ENCODE data around the gene TPP1. TPM values are rescaled to one million over a fixed set of nuclear protein-coding genes. Genes with fewer than 3 reads are reported as not detected.

Gene TPP1
- total and polyA plus RNA-seq, 7 donors: 13.2 to 60.3 (median 47.9) TPM

DNA sequence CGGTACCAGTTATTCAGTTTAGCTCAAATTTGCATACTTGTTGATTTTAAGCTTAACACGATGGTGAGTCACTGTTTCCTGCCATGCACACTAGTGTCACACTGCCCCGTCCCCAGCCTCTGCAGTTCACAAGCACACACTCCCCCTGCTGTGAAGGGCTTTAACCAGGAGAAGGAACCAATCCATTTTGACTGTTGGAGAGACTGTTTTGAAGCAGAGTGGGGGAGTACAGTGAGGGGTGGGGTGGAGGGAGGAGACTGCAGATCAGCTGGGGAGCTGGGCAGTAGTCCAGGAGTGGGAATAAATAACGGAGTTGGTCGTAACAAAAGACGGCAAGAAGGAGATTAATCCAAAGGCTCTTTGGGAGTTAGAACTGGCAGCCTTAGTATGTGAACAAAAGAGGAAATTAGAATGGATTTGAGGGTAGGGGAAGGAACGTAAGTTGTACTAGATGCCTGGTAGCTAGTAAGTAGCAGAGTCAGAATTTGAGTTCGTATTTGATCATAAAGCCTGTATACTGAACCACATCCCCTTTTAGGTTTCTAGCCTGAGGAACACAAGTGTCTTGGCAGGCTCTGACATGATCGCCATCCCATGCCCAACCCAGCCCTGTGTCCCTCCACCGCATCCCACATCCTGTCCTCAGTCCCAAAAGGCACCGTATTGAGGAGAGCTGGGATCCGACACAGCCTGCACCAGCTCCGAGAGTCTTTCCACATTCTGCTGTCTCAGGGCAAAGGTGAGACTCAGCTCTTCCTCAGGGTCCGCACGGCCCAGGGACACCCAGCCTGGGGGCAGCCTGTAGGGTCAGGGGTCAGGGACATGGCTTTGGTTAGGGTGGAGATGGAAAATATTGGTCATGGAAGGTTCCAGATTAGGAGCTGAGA is 862 bp downstream of the TPP1 start:
- Histone ChIP-seq H3K4me3 (peak overlapping the region; percentile 58 to 81 (median 68)), H3K27ac (peak overlapping the region; percentile 85 to 98 (median 86)), H3K9me3 (no peaks in the 10 kb centered on the region), H3K4me1 (peaks cover 0 to 30% (median 27%) of the 10 kb centered on the region in 4 donors), H3K27me3 (no peaks in the 10 kb centered on the region), H3K36me3 (peaks cover 0 to 39% (median 17%) of the 10 kb centered on the region in 4 donors)
- TF ChIP-seq POLR2AphosphoS5 (IDR thresholded peaks at IDR 0.05): peak in 2 of 4 donors; percentile 48 to 77
- no peak for TF ChIP-seq EP300 (IDR thresholded peaks at IDR 0.05)
- TF ChIP-seq, protein P1, sequence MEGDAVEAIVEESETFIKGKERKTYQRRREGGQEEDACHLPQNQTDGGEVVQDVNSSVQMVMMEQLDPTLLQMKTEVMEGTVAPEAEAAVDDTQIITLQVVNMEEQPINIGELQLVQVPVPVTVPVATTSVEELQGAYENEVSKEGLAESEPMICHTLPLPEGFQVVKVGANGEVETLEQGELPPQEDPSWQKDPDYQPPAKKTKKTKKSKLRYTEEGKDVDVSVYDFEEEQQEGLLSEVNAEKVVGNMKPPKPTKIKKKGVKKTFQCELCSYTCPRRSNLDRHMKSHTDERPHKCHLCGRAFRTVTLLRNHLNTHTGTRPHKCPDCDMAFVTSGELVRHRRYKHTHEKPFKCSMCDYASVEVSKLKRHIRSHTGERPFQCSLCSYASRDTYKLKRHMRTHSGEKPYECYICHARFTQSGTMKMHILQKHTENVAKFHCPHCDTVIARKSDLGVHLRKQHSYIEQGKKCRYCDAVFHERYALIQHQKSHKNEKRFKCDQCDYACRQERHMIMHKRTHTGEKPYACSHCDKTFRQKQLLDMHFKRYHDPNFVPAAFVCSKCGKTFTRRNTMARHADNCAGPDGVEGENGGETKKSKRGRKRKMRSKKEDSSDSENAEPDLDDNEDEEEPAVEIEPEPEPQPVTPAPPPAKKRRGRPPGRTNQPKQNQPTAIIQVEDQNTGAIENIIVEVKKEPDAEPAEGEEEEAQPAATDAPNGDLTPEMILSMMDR (IDR thresholded peaks at IDR 0.05): no peak
- peak in 1 of 2 donors; percentile 7 for TF ChIP-seq POLR2A (IDR thresholded peaks at IDR 0.05)
- 7 to 11% methylated on average over 15 of the region's 15 CpGs for WGBS, 2 donors
- peak; percentile 85 for DNase-seq
- intact Hi-C loops (cut with DNase I): loop anchor here (2.0 to 5.0 kb wide), 2 partner anchors 36 to 64 kb away; partner anchors contain the start of genes DCHS1 and MRPL17

DNA sequence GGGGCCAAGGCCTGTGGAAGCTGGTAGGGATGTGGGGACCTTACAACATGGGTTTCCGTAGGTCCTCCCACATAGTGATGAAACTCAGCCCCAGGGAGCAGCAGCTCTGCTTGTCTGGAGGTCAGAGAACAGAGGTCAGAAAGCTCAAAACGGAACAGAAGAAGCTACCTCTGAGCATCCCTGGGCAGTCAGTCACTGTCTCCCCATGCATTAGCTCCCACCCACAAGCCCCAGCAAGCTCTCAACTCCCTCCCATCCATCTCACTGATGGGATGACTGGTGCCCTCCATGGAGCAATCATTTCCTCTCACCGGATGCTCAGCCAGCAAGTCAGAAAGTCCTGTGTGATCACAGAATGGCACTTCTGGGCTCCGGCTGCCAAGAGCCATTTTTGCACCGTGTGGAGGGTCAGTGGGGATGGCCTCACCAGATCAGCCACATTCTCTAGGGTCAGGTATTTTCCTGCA is 1.9 kb downstream of the TPP1 start:
- H3K4me3 ChIP-seq: peak overlapping the region in 3 of 4 donors; percentile 58 to 75 (median 62)
- 87 to 92% methylated on average over 5 of the region's 5 CpGs for WGBS, 2 donors
- H3K4me1 ChIP-seq: peaks cover 0 to 40% (median 34%) of the 10 kb centered on the region in 4 donors
- DNase-seq: peak; percentile 50
- no peaks in the 10 kb centered on the region for H3K27me3 ChIP-seq
- peak overlapping the region in 3 of 4 donors; percentile 85 to 98 (median 85) for H3K27ac ChIP-seq
- H3K9me3 ChIP-seq: no peaks in the 10 kb centered on the region
- peaks cover 0 to 34% (median 17%) of the 10 kb centered on the region in 4 donors for H3K36me3 ChIP-seq
- intact Hi-C loops (cut with DNase I): loop anchor here (5.0 kb wide), 1 partner anchor 65 kb away; the partner anchor contains the start of gene MRPL17
- TF ChIP-seq, protein P1 (IDR thresholded peaks at IDR 0.05): no peak
- TF ChIP-seq EP300 (IDR thresholded peaks at IDR 0.05) (no peak), POLR2A (IDR thresholded peaks at IDR 0.05) (no peak), POLR2AphosphoS5 (IDR thresholded peaks at IDR 0.05) (no peak)

DNA sequence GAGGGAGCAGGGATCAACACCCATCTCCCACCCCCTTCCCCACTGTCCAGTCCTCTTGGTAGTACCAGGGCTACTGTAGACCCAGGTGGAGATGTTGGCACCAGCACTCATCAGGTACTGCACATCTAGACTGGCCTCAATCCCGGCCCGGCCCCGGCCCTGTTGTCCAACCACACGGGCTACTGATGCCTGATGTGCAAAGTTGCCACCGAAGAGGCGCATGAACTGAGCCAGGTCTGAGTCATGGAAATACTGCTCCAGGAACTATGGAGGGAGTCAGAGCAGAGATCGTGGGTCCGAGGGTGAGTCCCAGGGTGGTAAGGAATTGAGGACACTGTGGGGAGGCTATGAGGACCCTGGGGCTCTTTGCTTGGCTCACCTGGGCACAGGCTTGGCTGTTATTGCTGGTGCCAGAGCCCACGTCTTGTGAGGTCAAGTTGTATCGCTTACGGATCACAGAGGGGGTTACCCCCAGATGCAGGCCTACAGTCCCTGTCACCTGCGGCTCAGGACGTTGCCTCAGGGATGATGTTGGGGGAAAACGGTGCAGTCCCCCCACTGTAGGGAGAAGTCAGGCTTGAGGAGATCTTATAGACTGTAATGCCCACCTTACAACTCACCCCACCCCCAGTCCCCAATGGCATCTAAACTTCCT is 2.5 kb downstream of the TPP1 start:
- H3K4me3 ChIP-seq: no peak overlapping the region
- intact Hi-C loops (cut with DNase I): loop anchor here (5.0 kb wide), 1 partner anchor 66 kb away; the partner anchor contains the start of gene MRPL17
- TF ChIP-seq POLR2AphosphoS5 (IDR thresholded peaks at IDR 0.05): no peak
- TF ChIP-seq POLR2A (IDR thresholded peaks at IDR 0.05): no peak
- TF ChIP-seq, protein P1 (IDR thresholded peaks at IDR 0.05): no peak
- TF ChIP-seq EP300 (IDR thresholded peaks at IDR 0.05): no peak
- no peaks in the 10 kb centered on the region for H3K9me3 ChIP-seq
- 91 to 94% methylated on average over 14 of the region's 14 CpGs for WGBS, 2 donors
- H3K27me3 ChIP-seq: no peaks in the 10 kb centered on the region
- peak overlapping the region in 3 of 4 donors; percentile 29 to 98 (median 85) for H3K27ac ChIP-seq
- peaks cover 0 to 40% (median 34%) of the 10 kb centered on the region in 4 donors for H3K4me1 ChIP-seq
- DNase-seq: peak; percentile 67
- peaks cover 0 to 34% (median 17%) of the 10 kb centered on the region in 4 donors for H3K36me3 ChIP-seq

DNA sequence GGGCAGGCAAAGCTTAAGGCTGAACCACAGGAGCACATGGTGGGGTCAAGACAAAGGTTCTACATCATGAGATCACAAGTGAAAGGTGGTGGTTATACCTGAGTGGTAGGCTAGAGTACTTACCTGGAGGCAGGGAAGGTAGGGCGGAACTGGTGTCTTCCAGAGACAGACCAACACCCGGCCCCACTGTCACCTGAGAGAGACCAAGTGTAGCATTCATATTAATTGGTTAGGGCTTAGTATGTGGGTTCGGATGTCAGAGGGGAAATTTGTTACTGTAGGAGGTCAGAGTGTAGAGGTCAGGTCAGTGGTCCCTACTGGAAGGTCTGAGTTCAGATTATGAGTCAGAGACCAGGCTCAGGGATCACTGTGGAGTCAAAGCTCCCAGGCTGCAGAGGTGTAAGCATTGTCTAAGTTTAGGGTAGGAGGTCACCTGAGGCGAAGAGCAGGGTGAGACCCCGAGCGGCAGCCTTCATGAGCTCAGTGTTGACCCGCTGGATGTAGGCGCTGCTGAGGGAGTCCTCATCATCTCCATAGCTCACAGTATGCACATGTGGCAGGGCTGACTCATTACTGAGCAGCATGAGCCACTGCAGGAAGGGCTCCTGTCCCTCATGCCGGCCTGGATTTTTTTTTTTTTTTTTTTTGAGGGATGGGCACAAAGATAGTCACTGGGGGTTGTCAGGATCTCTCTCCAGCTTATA is 3.2 kb downstream of the TPP1 start:
- WGBS, 2 donors: 95 to 96% methylated on average over 9 of the region's 9 CpGs
- Histone ChIP-seq H3K27ac (peak overlapping the region in 3 of 4 donors; percentile 98 to 99 (median 99)), H3K9me3 (no peaks in the 10 kb centered on the region), H3K27me3 (no peaks in the 10 kb centered on the region), H3K36me3 (peaks cover under 1 to 37% (median 20%) of the 10 kb centered on the region in 4 donors), H3K4me1 (peaks cover 0 to 46% (median 40%) of the 10 kb centered on the region in 4 donors), H3K4me3 (no peak overlapping the region)
- TF ChIP-seq, protein P1 (IDR thresholded peaks at IDR 0.05): no peak
- TF ChIP-seq POLR2A (IDR thresholded peaks at IDR 0.05): no peak
- no peak for TF ChIP-seq POLR2AphosphoS5 (IDR thresholded peaks at IDR 0.05)
- no peak for TF ChIP-seq EP300 (IDR thresholded peaks at IDR 0.05)
- DNase-seq: peak; percentile 48
- intact Hi-C loops (cut with DNase I): loop anchor here (2.0 to 5.0 kb wide), 2 partner anchors 66 to 135 kb away; partner anchors contain the start of genes ARFIP2, MRPL17 and TIMM10B
